HG02759 (cell line): Measurements from ENCODE around the gene MTPN.

Experiments
- ATAC-seq: cut with Tn5 transposase; IDR thresholded peaks from one replicate; pipeline ENCODE4 v1.9.1; 2021; ENCODE audit warnings: mild to moderate bottlenecking, moderate library complexity; ENCODE audit not compliant: unreplicated experiment

The MTPN gene

GRCh38 chr7:135958173-135958572, 19.0 kb downstream of the MTPN start:
- ATAC-seq = no peak

- no peak for ATAC-seq
Measured at GRCh38 chr7:135957627-135958026, 19.5 kb downstream of the MTPN start.

DNA sequence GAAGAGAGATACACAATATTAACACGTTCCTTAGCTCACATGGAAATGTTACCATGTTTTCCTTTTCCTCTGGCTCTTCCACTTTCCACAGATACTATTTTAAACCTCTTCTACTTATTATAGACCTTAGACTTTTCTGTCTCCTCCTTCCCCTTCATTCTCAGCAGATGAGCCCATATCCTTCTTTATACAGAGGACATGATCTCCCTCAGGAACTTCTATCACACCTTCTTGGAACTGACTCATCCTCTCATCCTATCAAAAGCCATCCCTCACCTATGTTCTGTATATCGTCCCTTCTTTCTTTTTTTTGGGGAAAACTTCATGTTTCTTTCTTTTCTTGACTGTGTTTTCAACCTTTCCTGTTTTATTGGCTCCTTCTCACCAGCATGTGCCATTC, 20.8 kb downstream of the MTPN start:
- no peak for ATAC-seq

- ATAC-seq = no peak
Measured at GRCh38 chr7:135950972-135951371, 26.2 kb downstream of the MTPN start.

- no peak for ATAC-seq
Measured at GRCh38 chr7:135950429-135950828, 26.7 kb downstream of the MTPN start.

- ATAC-seq = no peak
Measured at GRCh38 chr7:135946289-135947055, 30.7 kb downstream of the MTPN start.

GRCh38 chr7:135944753-135945152, 32.4 kb downstream of the MTPN start:
- ATAC-seq = no peak

DNA sequence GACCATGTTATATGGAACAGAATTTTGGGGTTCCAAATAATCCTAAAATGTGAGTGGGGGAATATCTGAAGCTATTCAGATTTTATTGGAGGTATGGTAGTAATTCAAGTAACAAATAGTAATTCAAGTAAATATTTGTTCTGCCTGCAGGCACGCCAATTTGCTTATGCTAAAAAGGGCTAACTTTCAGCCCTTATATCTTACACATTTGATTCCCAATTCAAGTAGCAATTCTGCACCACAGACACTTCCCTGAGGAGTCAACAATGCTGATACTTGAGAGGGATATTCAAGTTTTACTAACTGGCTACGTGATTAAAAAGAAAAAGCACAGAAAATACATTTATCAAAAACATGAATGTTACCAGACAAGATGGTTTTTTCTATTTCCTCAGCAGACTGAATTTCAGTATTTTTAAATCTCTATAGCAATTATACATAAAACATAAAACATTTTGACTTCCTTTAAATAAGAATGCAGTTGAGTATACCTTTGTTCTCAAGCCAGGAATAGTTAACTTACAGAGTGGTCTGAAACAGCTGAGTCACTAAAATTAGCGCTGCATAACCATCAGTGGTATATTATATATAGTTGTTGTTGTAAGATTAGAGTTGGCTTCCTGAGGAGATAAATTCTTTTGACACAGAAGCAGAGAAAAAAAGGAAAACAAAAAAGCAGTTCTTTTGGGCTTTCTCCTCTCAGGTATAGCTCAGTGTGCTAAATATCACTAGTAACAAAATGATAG, 33.9 kb downstream of the MTPN start:
- ATAC-seq = peak; percentile 27

- ATAC-seq = peak; percentile 75
Measured at GRCh38 chr7:135942614-135943013, 34.5 kb downstream of the MTPN start.

- ATAC-seq = no peak
Measured at GRCh38 chr7:135940077-135941075, 36.8 kb downstream of the MTPN start.

GRCh38 chr7:135939261-135939812, 37.8 kb downstream of the MTPN start:
- no peak for ATAC-seq

DNA sequence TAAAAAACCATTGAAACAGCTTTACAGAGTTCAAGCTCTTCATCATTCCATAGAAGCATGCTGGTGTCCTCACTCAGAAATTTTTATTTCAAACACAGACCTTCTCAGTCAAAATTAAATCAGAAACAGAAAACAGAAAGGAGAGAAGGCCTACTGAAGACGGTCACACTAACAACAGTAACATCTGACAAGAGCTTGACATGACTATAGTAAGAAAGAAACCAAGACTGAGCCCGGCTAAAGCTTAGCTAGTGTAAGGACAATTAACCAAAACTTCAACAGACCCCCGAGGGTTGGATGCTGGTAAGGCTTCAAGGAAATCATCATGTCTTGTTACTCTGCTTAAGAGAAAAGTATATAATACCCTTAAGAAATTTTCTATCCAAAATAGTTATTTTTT, 38.6 kb downstream of the MTPN start:
- peak; percentile 45 for ATAC-seq

- no peak for ATAC-seq
Measured at GRCh38 chr7:135938086-135938485, 39.1 kb downstream of the MTPN start.

GRCh38 chr7:135936497-135937217, 40.5 kb downstream of the MTPN start:
- ATAC-seq = no peak

DNA sequence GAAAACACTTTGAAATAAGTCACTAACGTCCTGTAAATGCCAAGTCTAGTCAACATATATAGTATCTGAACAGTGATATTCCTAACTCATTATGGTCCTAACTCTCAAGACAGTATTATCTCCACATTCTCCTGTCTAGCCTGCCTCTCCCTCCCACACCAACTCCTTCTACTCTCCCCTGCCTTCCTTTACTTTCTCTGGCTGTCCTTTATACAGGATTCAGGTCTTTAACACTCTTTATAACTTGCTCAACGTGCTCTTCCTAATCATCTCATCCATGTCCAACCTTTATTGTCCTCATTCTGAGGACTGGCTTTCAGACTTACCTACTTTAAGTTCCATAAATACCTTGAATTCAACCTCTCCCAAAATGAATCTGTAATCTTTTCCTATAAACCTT, 42.5 kb downstream of the MTPN start:
- ATAC-seq = no peak

GRCh38 chr7:135933509-135934188, 43.5 kb downstream of the MTPN start:
- ATAC-seq = no peak

DNA sequence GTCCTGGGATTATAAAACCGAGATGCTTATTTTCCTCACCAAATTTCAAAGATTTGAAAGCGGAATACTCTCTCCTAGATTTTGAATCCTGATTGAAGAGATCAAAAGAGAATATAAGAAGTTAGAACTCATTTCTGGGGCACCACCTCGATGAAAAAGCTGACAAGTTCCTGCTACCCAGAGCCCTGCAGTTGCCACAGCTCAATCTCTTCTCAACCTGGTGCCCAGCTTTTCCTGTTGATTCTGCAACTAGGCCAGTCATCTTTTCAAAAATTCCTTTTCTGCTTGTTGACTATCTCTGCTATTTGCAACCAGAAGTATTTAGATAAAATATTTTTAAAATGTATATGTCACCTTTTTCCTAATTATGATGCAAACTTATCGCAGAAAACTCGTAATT, 45.0 kb downstream of the MTPN start:
- no peak for ATAC-seq

GRCh38 chr7:135930565-135931461, 46.3 kb downstream of the MTPN start:
- ATAC-seq = no peak

DNA sequence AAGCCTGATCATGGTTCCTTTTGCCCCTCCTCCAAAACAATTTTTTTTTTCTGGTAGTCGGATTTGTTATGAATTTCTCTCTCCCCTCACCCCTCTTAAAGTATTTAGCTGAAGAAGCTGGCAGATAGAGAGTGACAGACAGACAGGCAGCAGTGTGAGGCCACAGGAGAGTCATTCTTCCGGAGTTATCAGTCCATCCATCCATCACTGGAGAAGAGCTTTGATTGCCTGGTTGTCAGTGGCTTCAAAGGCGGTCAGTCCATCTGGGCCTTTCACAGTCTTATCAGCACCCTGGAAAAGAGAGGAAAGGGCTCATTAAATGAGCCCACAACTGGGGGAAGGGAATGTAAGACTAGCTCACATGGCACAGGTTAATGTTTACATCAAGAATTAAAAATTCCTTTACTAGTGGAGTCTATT, 47.4 kb downstream of the MTPN start:
- ATAC-seq = no peak
